Astrocyte (in vitro differentiated cells and primary cell): ENCODE data around the gene SNCAIP. TPM values are rescaled to one million over a fixed set of nuclear protein-coding genes. Genes with fewer than 3 reads are reported as not detected.
A peak's percentile ranks its signal among the peaks of the same experiment; 100 is the strongest.

Experiments used
- DNase-seq: peaks from one replicate; pipeline ENCODE4 v3.0.0-alpha.2; 2010; ENCODE audit warnings: low read depth
- FAIRE-seq: peaks from 2 replicates; lab custom pipeline; 2011; peaks lifted over from hg19 to GRCh38; lab: Jason Lieb, UNC
- H2AFZ ChIP-seq: 2 replicates; pipeline ENCODE4 v1.6.0; 2012; ENCODE audit warnings: low read depth, low read length, inconsistent platforms
- H3K27ac ChIP-seq: 2 replicates; pipeline ENCODE4 v1.5.1; 2011; ENCODE audit warnings: low read depth, low read length, inconsistent platforms
- H3K27me3 ChIP-seq: 2 replicates; pipeline ENCODE4 v1.6.0; 2011; ENCODE audit warnings: low read length, inconsistent platforms; ENCODE audit not compliant: insufficient read depth
- H3K36me3 ChIP-seq: 2 replicates; pipeline ENCODE4 v1.5.1; 2011; ENCODE audit warnings: low read length, inconsistent platforms; ENCODE audit not compliant: insufficient read depth
- H3K4me1 ChIP-seq: 2 replicates; pipeline ENCODE4 v1.5.1; 2011; ENCODE audit warnings: low read length, inconsistent platforms; ENCODE audit not compliant: insufficient read depth
- H3K4me2 ChIP-seq: 2 replicates; pipeline ENCODE4 v1.6.0; 2012; ENCODE audit warnings: low read length, inconsistent platforms
- H3K4me3 ChIP-seq: 2 replicates; pipeline ENCODE4 v1.5.1; 2011; ENCODE audit warnings: low read depth, mild to moderate bottlenecking, low read length, inconsistent platforms; ENCODE audit not compliant: insufficient read depth
- H3K79me2 ChIP-seq: 2 replicates; pipeline ENCODE4 v1.6.0; 2012; ENCODE audit warnings: mild to moderate bottlenecking, low read length, inconsistent platforms; ENCODE audit not compliant: insufficient read depth
- H3K9ac ChIP-seq: 2 replicates; pipeline ENCODE4 v1.6.0; 2012; ENCODE audit warnings: mild to moderate bottlenecking, low read length, inconsistent platforms
- H3K9me3 ChIP-seq: 2 replicates; pipeline ENCODE4 v1.5.1; 2012; ENCODE audit warnings: low read depth, mild to moderate bottlenecking, low read length, inconsistent platforms; ENCODE audit not compliant: insufficient read depth
- H4K20me1 ChIP-seq: 2 replicates; pipeline ENCODE4 v1.6.0; 2012; ENCODE audit warnings: low read length, inconsistent platforms; ENCODE audit not compliant: insufficient read depth
- H3K27ac Mint-ChIP-seq: one replicate; pipeline ENCODE4 v1.8.0; 2021; ENCODE audit warnings: mild to moderate bottlenecking, mixed read lengths; ENCODE audit not compliant: unreplicated experiment
- H3K27me3 Mint-ChIP-seq: one replicate; pipeline ENCODE4 v1.8.0; 2021; ENCODE audit warnings: low read depth, mixed read lengths; ENCODE audit not compliant: unreplicated experiment
- H3K36me3 Mint-ChIP-seq: one replicate; pipeline ENCODE4 v1.8.0; 2021; ENCODE audit warnings: low read depth, mixed read lengths; ENCODE audit not compliant: unreplicated experiment
- H3K4me1 Mint-ChIP-seq: one replicate; pipeline ENCODE4 v1.8.0; 2021; ENCODE audit warnings: low read depth, mixed read lengths; ENCODE audit not compliant: unreplicated experiment
- H3K4me3 Mint-ChIP-seq: one replicate; pipeline ENCODE4 v1.8.0; 2021; ENCODE audit warnings: mild to moderate bottlenecking, moderate library complexity, mixed read lengths; ENCODE audit not compliant: unreplicated experiment
- H3K9me3 Mint-ChIP-seq: one replicate; pipeline ENCODE4 v1.8.0; 2021; ENCODE audit warnings: mild to moderate bottlenecking, mixed read lengths; ENCODE audit not compliant: unreplicated experiment
- EZH2 ChIP-seq: IDR thresholded peaks from 2 replicates; pipeline ENCODE4 v1.6.1; 2012; ENCODE audit warnings: mild to moderate bottlenecking, low read length, inconsistent platforms; ENCODE audit not compliant: insufficient read depth
- total RNA-seq: library from RNA; stranded (reverse); gene quantifications from 2 replicates; pipeline ENCODE4 v1.2.1, GENCODE V29; 2021
- TF ChIP-seq, protein P1 (sequence below): IDR thresholded peaks from 2 replicates; pipeline ENCODE4 v1.5.1; 2011; ENCODE audit warnings: low read depth, mild to moderate bottlenecking, inconsistent platforms, low read length, moderate library complexity; ENCODE audit not compliant: insufficient read depth

The SNCAIP gene
- total RNA-seq, 1 donor from 2014 or later: 1.7 TPM

DNA sequence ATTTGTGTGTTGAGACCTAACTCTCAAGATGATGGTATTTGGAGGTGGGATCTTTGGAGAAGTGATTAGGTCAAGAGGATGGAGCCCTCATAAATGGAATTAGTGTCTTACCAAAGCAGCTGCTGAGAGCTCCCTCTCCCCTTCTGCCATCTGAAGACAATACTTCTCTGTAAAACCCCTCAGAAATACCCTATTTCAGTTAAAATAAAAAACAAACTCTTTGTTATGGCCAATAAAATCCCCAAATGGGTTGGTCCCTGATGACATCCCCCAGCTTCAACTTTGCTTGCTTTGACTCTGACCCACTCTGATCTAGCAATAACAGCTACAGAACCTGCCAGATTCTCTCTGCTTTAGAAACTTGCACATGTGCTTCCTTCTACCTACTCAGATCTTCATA, 100.9 kb downstream of the SNCAIP start:
- Mint-ChIP-seq H3K36me3 (no peaks in the 10 kb centered on the region), H3K27me3 (peaks cover 16% of the 10 kb centered on the region), H3K27ac (no peak overlapping the region), H3K4me1 (no peaks in the 10 kb centered on the region), H3K4me3 (no peak overlapping the region), H3K9me3 (no peaks in the 10 kb centered on the region)
- Histone ChIP-seq H3K4me1 (no peaks in the 10 kb centered on the region), H3K4me2 (no peak overlapping the region), H3K9ac (no peak overlapping the region), H3K36me3 (no peaks in the 10 kb centered on the region), H3K9me3 (no peaks in the 10 kb centered on the region), H4K20me1 (no peaks in the 10 kb centered on the region), H3K4me3 (no peak overlapping the region), H2AFZ (no peak overlapping the region), H3K79me2 (no peaks in the 10 kb centered on the region), H3K27ac (no peak overlapping the region), H3K27me3 (no peaks in the 10 kb centered on the region)
- no peak for TF ChIP-seq EZH2
- TF ChIP-seq, protein P1, sequence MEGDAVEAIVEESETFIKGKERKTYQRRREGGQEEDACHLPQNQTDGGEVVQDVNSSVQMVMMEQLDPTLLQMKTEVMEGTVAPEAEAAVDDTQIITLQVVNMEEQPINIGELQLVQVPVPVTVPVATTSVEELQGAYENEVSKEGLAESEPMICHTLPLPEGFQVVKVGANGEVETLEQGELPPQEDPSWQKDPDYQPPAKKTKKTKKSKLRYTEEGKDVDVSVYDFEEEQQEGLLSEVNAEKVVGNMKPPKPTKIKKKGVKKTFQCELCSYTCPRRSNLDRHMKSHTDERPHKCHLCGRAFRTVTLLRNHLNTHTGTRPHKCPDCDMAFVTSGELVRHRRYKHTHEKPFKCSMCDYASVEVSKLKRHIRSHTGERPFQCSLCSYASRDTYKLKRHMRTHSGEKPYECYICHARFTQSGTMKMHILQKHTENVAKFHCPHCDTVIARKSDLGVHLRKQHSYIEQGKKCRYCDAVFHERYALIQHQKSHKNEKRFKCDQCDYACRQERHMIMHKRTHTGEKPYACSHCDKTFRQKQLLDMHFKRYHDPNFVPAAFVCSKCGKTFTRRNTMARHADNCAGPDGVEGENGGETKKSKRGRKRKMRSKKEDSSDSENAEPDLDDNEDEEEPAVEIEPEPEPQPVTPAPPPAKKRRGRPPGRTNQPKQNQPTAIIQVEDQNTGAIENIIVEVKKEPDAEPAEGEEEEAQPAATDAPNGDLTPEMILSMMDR: no peak
- FAIRE-seq (no peak), DNase-seq (no peak)

DNA sequence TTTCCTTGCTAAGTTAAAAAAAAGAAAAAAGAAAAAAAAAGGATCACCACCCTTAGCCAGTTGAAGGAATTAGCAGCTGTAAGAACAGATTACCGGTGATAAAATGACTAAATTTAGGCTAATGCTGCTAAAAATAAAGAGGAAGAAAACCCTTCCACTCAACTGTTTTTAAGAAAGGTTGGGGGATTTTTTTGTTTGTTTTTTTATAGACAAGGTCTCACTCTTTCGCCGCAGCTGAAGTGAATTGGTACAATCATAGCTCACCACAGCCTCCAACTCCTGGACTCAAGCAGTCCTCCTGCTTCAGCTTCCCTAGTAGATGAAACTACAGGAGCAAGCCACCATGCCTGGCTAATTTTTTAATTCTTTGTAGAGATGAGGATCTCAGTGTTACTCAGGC, 101.7 kb downstream of the SNCAIP start:
- FAIRE-seq: no peak
- no peaks in the 10 kb centered on the region for H3K36me3 Mint-ChIP-seq
- TF ChIP-seq EZH2: no peak
- TF ChIP-seq, protein P1: no peak

DNA sequence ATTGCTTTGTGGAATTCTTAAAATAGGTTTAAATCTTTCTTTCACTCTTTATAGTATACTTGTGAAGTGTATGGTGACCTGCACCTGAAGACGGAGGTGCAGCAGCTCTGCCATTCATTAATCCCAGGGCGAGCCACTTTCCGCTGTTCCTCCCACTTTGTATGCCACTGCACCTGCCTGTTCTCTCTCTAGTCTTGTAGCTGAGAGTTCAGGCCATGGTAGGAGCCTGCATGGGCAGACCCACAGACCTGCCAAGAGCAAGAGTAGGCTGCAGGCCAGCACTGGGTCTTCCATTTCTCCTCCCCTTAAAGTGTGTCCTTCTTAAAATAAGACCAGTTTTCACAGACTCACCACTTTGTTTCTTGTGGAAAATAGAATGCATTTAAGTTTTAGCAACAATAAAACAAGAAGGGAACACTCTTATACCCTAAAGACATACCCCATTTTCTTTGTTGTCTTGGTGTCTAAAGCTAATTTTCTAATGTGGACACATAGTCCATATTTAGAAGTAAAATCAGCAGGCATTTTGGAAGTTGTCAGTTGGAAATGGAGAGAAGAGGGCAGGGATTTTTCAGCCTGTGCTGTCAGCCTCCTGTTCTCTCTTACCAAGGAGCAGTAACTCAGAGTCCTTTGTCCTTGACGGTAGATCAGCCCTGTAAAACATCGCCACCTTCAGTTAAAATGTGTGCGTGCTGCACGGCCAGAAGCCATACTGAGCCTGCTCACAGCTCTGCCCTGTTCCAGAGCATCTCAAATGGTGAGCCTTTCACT, 103.2 kb downstream of the SNCAIP start:
- peak; percentile 13 for FAIRE-seq
- no peaks in the 10 kb centered on the region for H3K9me3 ChIP-seq
- H3K9ac ChIP-seq: no peak overlapping the region
- H3K4me1 ChIP-seq: no peaks in the 10 kb centered on the region
- Mint-ChIP-seq H3K4me1 (no peaks in the 10 kb centered on the region), H3K4me3 (no peak overlapping the region), H3K36me3 (no peaks in the 10 kb centered on the region), H3K9me3 (no peaks in the 10 kb centered on the region), H3K27me3 (peaks cover 16% of the 10 kb centered on the region), H3K27ac (no peak overlapping the region)
- no peak overlapping the region for H3K4me2 ChIP-seq
- H3K4me3 ChIP-seq: no peak overlapping the region
- H3K79me2 ChIP-seq: no peaks in the 10 kb centered on the region
- H3K27ac ChIP-seq: no peak overlapping the region
- DNase-seq: peak; percentile 57
- TF ChIP-seq EZH2: no peak
- TF ChIP-seq, protein P1: peak; percentile 78
- peak overlapping the region; percentile 30 for H2AFZ ChIP-seq
- H3K36me3 ChIP-seq: no peaks in the 10 kb centered on the region
- H4K20me1 ChIP-seq: no peaks in the 10 kb centered on the region
- H3K27me3 ChIP-seq: no peaks in the 10 kb centered on the region

More for the DNA sequence above, 101.7 kb downstream of the SNCAIP start:
- H3K9me3 Mint-ChIP-seq: no peaks in the 10 kb centered on the region
- Histone ChIP-seq H3K4me3 (no peak overlapping the region), H3K36me3 (no peaks in the 10 kb centered on the region), H3K79me2 (no peaks in the 10 kb centered on the region), H3K9me3 (no peaks in the 10 kb centered on the region), H4K20me1 (no peaks in the 10 kb centered on the region), H3K4me1 (no peaks in the 10 kb centered on the region), H3K27me3 (no peaks in the 10 kb centered on the region), H3K4me2 (no peak overlapping the region), H3K9ac (no peak overlapping the region), H3K27ac (no peak overlapping the region), H2AFZ (no peak overlapping the region)
- H3K4me3 Mint-ChIP-seq: no peak overlapping the region
- no peak for DNase-seq
- no peaks in the 10 kb centered on the region for H3K4me1 Mint-ChIP-seq
- H3K27me3 Mint-ChIP-seq: peaks cover 16% of the 10 kb centered on the region
- H3K27ac Mint-ChIP-seq: no peak overlapping the region
